GM21717 (cell line): ENCODE results near the gene PIP4P1.
"Not testable (repeated sequence)": the region's sequence is repeated elsewhere in the genome, so short reads cannot be mapped to it uniquely, and the experiment has no call there.

ENCODE experiments used
- ATAC-seq: cut with Tn5 transposase; IDR thresholded peaks from one replicate; pipeline ENCODE4 v1.9.1; 2021; ENCODE audit warnings: mild to moderate bottlenecking, moderate library complexity; ENCODE audit not compliant: unreplicated experiment

Gene PIP4P1

DNA sequence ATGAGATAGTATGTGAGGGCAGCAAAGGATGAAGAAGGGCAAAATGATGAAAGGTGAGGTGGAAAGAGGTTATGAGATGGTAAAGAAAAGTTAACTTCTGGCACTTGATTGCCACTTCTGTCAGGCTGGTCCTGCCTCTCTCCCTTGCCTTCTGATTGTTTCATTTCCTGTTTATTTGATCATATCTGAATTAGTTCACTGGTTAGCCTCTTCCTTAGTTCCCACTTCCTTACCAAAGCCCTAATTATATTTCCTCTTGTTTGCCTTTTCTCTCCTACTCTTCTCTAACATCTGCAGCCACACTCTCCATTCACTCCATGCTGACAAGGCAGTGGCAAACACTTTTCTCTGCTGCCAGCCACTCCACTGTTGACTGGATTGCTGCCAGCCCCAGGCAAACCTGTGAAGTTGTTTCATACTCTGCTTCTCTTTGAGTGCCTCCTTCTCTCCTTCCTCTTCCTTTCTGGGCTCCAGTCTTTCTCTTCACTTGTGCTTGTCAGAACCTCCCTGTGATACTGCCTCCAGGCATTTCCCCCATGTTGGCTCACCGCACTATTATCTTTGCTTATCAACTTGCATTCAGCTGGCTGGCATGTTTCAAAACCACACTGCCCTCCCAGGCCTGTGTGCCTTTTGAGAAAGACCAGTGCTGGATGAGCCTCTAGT, 16.1 kb upstream of the PIP4P1 start:
- no peak for ATAC-seq

- ATAC-seq: no peak
These were observed 15.5 kb upstream of the PIP4P1 start for GRCh38 chr14:20476776-20477175.

- ATAC-seq: no peak
These were observed 11.4 kb upstream of the PIP4P1 start for GRCh38 chr14:20472536-20473169.

DNA sequence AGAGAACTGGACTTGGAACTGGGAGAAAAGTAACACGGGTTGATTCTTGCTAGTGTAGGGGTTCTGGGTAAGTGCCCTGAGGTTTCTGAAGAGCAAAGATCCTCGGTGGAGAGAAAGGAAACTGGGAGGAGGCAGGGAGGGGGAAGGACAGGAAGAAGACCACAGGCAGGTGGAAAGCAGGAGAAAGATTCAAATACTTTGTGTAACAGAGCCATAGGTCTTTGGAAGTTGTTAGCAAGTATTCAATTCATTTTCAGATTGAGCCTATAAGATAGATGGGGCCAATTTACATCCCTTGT, 9.3 kb upstream of the PIP4P1 start:
- ATAC-seq: no peak

DNA sequence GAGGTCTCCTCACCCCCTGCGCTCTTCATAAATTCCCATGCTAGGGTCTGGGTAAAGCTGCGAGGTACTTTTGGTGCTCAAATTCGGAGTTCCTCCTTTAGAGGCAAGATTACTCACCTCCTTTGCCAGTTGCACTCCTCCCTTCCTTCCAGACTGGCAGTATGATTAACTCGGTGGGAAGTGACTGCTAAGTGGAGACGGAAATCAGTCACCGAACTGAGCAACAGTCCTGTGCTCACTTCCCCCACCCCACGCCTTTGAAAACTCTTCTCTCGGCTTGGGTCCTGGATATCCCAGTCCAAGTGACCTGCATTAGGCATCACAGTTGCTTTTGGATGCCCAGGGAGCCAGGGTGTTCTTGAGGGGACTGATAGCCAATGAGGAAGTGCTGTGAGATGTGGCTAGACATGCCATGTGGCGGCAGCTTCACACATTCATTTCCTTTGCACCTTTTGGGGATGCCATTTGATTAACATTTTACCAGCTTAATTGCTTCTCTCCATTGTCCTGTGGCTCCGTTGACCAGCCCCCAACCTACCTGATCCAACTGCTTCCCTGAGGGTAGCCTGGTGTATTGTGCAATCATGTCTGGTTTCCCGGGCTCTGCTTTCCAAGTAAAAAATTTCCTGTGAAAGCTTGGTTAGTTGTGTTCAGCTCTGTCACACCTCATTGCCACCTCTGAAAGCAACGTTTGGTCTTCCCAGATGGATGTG, 8.8 kb upstream of the PIP4P1 start:
- ATAC-seq: peak; percentile 40

GRCh38 chr14:20469242-20469889, 8.1 kb upstream of the PIP4P1 start, which contains the start of gene PNP:
Gene PNP (plus strand): TSS chr14:20469406. CDS start chr14:20469525, 119 bp downstream.
- peak; percentile 90 for ATAC-seq

DNA sequence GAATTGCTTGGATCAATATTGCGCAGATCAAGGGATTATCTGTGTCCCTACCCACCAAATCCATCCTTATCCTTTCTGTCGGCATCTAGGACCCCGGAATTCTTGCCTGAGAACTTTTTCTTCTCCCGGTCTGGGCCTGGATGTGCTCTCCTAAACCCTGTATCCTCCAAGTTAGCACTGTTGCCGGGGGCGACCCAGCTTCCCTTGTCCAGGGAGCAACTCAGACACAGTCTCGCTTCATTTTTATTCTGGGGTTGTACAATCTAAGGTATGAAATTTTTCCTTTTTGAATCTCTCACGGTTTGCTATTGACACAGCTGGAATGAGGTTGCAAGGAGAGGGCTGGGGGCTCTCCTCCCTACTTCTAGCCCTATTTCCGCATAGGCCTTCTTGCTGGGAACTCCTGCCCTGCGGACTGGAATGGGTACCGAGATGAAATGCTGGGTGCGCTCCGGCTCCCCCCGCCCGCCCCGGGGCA, 7.6 kb upstream of the PIP4P1 start:
- ATAC-seq: no peak

DNA sequence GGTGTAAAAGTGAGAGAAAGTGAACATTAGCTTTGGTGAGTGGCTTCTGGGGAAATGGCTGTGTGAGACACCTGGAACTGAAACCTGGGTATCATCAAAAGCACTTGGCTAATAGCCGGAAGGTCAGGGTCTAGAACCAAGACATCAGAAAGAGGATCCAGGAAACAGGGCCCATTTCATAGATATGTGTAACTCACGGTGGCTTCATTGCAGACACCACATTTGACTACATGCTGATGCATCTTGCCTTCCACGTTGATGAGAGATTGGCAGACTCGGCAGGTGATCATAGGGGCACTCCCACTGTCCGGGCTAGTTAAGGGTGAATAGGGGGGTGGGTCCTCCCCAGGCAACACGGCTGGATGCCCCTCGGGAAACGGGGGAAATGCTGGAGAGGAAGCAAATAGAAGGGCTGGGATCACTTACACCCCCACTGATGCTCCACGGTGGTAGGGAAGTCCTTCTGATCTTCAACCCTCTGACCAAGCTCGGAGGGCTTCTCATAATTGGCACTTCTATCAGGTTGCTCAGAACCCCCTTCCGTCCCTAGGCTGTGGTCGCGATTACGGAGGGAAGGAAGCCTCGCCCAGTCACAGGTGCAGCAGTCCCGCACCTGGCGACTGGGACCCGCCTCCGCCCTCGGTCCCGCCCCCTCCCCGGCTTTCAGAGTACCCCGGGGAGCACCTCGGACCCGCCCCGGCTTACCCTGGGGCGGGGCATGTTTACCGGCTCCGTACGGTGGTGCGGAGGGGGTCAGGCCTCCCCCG, 593 bp downstream of the PIP4P1 start:
- ATAC-seq: peak; percentile 6

- no peak for ATAC-seq
These were observed 3.0 kb downstream of the PIP4P1 start for GRCh38 chr14:20458031-20458789.

DNA sequence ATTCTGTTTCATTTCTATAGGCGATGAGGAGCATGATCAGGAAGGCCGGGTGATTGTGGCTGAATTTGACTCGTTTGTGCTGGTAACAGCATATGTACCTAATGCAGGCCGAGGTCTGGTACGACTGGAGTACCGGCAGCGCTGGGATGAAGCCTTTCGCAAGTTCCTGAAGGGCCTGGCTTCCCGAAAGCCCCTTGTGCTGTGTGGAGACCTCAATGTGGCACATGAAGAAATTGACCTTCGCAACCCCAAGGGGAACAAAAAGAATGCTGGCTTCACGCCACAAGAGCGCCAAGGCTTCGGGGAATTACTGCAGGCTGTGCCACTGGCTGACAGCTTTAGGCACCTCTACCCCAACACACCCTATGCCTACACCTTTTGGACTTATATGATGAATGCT, 4.3 kb downstream of the PIP4P1 start:
- ATAC-seq: no peak

- peak; percentile 42 for ATAC-seq
These were observed 5.6 kb downstream of the PIP4P1 start for GRCh38 chr14:20455355-20456300.

- peak; percentile 80 for ATAC-seq
These were observed 6.5 kb downstream of the PIP4P1 start, which contains the start of the genes APEX1 and OSGEP for GRCh38 chr14:20454516-20455354. Gene APEX1 (plus strand): TSS chr14:20455226. CDS start chr14:20455646, 420 bp downstream. Gene OSGEP (minus strand): TSS chr14:20454812. CDS start chr14:20454683, 129 bp downstream.

DNA sequence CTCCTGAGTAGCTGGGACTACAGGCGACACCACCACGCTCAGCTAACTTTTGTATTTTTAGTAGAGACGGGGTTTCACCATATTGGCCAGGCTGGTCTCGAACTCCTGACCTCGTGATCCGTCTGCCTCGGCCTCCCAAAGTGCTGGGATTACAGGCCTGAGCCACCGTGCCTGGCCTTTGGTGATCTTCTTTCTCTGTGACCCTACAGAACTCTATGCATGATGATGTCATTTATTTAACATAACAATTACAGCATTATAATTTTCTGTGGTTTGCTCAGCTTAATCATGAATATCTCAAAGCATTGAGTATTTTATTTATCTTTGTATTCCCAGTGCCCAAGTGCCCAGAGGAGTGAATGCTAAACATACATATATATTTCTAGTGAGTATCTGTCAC, 8.4 kb downstream of the PIP4P1 start:
- ATAC-seq: not testable (repeated sequence)

DNA sequence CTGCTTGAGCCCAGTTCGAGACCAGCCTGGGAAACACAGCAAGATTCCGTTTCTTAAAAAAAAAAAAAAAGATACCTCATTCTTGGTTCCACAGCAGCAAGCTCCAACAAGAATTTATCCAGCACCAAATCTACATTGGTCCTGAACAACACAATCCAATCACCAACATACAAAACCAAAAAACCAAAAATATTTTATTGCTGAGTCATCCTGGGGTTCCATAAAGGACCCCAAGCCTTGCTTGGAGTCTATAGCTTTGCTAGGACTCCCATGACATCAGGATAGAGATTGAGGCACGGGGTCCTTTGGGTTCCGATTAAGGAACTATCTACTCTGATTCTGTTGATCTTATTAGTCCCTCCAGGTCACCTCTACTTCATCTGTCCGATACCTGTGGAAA, 14.3 kb downstream of the PIP4P1 start:
- ATAC-seq: no peak

DNA sequence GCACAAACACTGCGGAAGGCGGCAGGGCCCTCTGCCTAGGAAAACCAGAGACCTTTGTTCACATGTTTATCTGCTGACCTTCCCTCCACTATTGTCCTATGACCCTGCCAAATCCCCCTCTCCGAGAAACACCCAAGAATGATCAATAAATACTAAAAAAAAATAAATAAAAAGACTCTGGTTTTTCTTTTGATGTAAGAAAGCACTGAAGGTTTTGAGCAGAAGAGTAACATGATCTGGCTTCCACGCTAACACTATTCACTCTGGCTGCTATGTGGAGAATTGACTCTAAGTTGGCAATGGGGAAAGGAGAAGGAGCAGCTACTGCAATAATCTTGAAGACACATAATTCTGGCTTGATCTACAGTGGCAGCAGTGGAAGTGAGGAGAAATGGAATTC, 17.6 kb downstream of the PIP4P1 start:
- not testable (repeated sequence) for ATAC-seq

DNA sequence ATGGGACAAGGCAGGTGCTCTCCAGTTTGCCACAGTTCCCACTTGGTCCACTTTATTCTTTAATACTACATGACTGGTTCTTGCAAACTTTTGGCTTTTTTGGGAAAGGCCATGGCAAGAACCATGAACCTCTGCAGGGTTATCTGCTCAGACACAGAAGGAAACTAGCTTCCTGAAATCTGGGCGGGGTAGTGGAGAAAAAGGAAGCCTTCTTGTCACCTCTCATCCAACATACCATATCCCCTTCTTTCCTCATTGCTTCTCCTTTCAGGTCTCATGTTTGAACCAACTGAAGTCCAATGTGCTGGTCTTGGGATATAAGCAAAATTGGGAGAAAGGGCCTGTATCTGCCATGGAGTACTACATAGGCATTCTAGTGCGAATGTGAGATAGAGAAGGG, 19.8 kb downstream of the PIP4P1 start:
- no peak for ATAC-seq

GRCh38 chr14:20440882-20441281, 20.4 kb downstream of the PIP4P1 start:
- no peak for ATAC-seq

DNA sequence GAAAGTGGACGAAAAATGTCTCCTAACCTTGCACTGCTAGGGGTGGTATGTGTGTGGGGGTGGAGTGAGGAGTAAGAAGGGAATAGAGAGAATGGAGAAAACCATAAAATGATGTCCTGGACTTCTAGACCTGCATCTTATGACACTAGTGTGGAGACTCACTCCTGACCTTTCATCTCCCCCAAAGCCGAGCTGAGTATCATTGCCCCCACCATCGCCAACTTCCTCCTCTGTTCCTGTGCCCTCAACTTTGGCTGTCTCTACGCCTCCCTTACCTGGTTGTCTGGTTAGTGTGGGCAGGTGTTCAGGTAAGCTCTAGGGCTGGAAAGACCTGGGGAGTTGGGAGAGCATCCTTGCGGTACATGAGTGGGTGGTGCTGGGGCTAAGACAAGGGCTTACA, 20.8 kb downstream of the PIP4P1 start:
- no peak for ATAC-seq
